ENCODE measurements around the gene IMMP1L.

The IMMP1L gene

DNA sequence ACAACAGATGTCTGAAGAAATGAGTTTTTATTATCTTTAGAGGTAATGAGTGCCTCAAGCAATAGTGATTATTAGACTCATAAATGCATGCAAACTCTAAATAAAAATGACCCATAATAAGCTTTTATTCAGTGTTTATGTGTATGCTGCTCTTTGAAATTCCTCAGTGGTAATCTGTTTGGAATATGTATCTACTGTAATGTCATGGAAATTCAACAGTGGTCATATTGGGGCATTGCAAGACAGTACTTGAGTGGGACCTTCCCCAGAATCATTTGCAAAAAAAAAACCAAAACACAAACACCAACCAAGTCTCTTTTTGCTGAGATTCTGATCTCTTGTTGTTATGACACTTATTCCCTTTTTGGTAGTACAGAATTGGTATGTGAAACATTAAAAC lies 104.8 kb downstream of the IMMP1L start:
- no peak for DNase-seq (ENCODE audit: low read depth in 1 of 2, low spot score in 1 of 2)

- no peak for DNase-seq (ENCODE audit: low read depth in 1 of 2, low spot score in 1 of 2)
These were observed 112.1 kb downstream of the IMMP1L start for GRCh38 chr11:31397239-31397834.

DNA sequence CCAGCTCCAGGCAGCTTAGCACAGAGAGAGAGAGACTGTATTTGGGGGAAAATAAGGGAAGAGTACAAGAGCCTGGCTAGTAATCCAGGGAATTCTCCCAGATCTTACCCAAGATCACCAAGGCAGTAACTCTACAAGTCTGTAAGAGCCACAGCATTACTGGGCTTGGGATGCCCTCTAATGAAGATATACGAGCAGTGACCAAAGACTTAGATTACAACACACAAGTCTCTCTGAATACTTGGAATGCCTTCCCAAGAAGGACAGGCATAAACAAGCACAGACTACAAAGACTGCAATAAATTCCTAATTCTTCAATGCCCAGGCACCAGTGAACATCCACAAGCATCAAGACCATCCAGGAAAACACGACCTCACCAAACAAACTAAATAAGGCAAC lies 122.0 kb downstream of the IMMP1L start:
- no peak for DNase-seq (ENCODE audit: low read depth in 1 of 2, low spot score in 1 of 2)

DNA sequence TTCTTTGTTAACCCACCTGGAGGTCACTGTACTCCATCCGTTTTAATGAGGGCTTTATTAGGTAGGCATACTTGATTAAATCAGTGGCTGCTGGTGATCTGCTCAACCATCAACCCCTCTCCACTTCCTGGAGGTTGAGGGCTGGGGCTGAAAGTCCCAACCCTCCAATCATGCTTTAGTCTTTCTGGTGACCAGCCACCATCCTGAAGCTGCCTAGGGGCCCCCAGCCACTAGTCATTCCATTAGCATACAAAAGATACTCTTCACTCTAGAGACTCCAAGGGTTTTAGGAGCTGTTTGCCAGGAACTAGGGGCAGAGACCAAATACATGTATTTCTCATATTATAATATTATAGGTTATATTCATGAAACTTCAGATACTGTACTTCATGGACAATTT lies 126.3 kb downstream of the IMMP1L start:
- DNase-seq (ENCODE audit: low read depth in 1 of 2, low spot score in 1 of 2): no peak
